ENCODE results near the gene MED12L.

- TF ChIP-seq POLR2A (IDR thresholded peaks at IDR 0.05) (no peak), POLR2AphosphoS5 (IDR thresholded peaks at IDR 0.05) (no peak)
Observed at GRCh38 chr3:151234825-151235224, 149.4 kb downstream of the MED12L start.

Data from gastroesophageal sphincter (tissue), 2 donors.